NK-92 (cell line): ENCODE measurements around the gene APAF1.
"Not testable (repeated sequence)": the region's sequence is repeated elsewhere in the genome, so short reads cannot be mapped to it uniquely, and the experiment has no call there.

Experiments used
- DNase-seq: peaks from one replicate; lab custom pipeline; 2025; ENCODE audit not compliant: unreplicated experiment; lab: John Stamatoyannopoulos, UW

The APAF1 gene, protein sequence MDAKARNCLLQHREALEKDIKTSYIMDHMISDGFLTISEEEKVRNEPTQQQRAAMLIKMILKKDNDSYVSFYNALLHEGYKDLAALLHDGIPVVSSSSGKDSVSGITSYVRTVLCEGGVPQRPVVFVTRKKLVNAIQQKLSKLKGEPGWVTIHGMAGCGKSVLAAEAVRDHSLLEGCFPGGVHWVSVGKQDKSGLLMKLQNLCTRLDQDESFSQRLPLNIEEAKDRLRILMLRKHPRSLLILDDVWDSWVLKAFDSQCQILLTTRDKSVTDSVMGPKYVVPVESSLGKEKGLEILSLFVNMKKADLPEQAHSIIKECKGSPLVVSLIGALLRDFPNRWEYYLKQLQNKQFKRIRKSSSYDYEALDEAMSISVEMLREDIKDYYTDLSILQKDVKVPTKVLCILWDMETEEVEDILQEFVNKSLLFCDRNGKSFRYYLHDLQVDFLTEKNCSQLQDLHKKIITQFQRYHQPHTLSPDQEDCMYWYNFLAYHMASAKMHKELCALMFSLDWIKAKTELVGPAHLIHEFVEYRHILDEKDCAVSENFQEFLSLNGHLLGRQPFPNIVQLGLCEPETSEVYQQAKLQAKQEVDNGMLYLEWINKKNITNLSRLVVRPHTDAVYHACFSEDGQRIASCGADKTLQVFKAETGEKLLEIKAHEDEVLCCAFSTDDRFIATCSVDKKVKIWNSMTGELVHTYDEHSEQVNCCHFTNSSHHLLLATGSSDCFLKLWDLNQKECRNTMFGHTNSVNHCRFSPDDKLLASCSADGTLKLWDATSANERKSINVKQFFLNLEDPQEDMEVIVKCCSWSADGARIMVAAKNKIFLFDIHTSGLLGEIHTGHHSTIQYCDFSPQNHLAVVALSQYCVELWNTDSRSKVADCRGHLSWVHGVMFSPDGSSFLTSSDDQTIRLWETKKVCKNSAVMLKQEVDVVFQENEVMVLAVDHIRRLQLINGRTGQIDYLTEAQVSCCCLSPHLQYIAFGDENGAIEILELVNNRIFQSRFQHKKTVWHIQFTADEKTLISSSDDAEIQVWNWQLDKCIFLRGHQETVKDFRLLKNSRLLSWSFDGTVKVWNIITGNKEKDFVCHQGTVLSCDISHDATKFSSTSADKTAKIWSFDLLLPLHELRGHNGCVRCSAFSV (N-terminal part only)

DNA sequence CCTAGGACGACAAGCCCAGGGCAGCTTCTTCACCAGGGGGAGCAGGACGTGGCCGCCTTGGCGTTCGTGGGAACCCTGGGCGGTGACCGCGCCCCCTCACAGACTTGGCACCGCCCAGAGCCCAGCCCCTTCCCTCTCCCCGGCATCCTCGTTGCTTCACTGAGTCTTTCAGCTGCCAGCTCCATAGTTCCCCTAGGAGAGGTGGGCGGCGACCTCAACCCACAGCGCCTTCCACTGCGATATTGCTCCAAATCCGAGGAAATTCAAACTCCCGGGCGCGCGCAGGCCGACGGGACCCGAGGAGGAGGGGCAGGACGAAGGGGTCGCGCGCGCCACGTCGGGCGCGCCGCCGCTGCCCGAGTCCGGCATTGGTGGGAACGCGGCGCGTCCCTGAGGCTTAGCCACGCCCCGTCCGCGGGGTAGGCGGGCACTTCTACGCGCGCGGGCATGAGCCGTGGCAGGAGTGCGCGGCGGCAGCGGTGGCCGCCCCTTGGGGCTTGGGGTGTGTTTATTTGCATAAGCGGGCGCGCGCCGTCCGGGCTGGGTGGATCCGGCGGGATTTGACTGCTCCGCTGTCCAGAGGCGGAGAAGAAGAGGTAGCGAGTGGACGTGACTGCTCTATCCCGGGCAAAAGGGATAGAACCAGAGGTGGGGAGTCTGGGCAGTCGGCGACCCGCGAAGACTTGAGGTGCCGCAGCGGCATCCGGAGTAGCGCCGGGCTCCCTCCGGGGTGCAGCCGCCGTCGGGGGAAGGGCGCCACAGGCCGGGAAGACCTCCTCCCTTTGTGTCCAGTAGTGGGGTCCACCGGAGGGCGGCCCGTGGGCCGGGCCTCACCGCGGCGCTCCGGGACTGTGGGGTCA, at the start of gene APAF1, which contains the start of gene IKBIP:
Gene APAF1, plus strand, starts transcription at position 579 of the 860 bp plus-strand sequence. CDS start 3,070 bp downstream, outside the sequence.
Gene IKBIP, minus strand, starts transcription at position 77 of the 860 bp plus-strand sequence. CDS start 87 bp downstream, outside the sequence.
- DNase-seq = peak; percentile 53

DNA sequence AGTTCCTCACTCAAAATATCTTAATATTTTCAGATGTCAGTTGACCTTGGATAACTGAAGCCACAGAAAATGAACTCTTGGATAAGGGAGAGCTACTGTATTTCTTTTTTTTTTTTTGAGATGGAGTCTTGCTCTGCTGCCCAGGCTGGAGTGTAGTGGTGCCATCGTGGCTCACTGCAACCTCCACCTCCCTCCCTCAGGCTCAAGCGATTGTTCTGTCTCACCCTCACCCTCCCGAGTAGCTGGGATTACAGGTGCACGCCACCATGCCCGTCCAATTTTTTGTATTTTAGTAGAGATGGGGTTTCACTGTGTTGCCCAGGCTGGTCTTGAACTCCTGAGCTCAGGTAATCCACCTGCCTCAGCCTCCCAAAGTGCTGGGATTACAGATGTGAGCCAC, 47.8 kb upstream of the APAF1 start:
- not testable (repeated sequence) for DNase-seq

DNA sequence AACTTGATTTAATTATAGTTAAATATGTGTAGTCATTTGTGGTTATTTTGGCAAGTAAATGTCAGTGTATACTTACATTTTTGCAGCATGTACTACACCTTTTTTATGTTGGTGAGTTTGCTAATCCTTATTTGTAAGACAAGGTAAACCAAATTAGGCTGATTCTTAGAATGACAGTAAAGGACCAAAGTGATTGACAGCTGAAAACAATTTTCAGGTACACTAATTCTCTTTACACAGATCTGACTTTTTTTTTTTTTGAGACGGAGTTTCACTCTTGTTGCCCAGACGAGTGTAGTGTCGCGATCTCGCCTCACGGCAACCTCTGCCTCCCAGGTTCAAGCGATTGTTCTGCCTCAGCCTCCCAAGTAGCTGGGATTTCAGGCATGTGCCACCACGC, 43.2 kb upstream of the APAF1 start:
- DNase-seq = no peak

- DNase-seq = no peak
These were observed 38.6 kb upstream of the APAF1 start for GRCh38 chr12:98606359-98606988.

GRCh38 chr12:98610596-98610995, 34.5 kb upstream of the APAF1 start:
- DNase-seq = no peak

DNA sequence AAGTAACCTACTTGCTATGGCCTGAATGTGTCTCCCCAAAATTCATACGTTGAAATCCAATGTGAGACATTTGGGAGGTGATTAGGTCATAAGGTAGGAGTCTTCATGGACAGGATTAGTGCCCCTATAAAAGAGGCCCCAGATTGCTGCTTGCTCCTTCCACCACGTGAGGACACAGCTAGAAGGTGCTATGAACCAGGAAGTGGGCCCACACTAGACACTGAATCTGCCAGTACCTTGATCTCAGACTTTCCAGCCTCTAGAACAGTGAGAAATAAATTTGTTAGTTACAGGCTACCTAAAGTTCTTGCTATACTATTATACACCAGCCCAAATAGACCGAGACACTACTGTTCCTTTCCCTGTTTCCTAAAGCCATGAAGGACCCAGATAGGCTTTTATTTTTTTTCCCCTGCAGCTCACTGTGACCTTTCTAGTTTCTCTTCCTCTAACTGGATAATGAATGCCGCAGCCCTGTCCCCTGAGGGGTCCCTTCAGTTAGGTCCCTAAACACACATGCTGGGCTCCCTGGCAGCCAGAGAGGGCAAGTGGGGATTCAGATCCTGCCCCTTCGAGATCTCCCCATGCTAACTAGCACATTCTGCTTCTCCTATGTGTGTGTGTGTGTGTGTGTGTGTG, 32.3 kb upstream of the APAF1 start:
- DNase-seq = no peak

GRCh38 chr12:98618952-98619351, 26.1 kb upstream of the APAF1 start:
- no peak for DNase-seq

DNA sequence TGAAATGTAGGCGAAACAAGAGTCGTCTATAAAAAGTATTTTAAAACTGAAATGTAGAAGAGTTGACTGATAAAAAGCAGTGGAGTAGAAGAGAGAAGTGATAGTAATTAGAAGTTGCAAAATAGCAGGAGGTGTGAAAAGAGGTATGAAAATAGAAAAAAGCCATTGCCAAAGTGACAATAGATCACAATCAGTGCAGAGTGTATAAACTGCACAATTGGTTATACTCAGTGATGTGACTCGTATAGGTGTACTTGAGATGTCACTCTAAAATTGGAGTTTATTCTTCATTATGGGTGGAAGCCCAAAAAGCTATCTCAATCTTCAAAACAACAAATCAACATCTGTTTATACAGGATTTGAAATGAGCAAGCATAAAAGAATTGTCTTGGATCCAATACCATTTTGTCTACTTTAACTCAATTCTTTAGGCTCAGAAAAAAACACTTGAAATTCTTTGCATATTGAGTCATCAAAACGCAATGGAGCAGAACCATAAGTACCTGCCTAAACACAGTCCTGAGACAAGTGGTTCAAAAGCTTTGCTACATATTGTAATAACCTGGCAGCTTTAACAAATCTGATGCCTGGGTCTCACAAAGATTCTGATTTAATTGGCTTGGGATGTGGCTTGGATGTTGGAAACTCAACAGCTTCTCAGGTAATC, 9.3 kb upstream of the APAF1 start:
- no peak for DNase-seq

- no peak for DNase-seq
These were observed 8.0 kb upstream of the APAF1 start for GRCh38 chr12:98637068-98637467.

- no peak for DNase-seq
These were observed 7.1 kb upstream of the APAF1 start for GRCh38 chr12:98638009-98638408.

DNA sequence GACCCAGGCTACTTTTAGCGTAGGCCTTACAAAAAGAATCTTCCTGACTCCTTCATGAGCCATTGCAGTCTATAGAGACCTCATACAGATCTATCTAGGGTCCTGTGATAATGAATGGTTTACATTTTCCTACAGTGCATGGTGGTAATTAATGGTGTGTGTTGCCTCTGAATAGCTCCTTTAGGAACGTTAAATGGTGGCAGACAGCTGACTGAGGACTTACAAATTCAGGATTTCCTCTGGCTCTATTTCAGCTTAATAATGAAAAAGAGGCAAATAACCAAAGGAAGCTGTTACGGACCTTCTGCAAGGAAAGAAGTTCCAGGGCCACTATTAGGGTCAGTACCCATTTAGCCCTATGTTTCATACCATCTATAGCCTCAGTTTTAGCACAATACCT, 5.6 kb upstream of the APAF1 start:
- DNase-seq = no peak

DNA sequence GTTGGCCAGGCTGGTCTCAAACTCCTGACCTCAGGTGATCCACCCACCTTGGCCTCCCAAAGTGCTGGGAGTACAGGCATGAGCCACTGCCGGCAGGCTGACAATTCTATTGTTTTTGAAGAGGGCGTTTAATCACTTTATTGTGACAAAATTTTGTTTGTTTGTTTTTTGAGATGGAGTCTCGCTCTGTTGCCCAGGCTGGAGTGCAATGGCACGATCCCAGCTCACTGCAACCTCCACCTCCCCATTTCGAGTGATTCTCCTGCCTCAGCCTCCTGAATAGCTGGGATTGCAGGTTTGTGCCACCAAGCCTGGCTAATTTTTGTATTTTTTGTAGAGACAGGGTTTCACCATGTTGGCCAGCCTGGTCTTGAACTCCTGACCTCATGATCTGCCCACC, 2.3 kb upstream of the APAF1 start:
- not testable (repeated sequence) for DNase-seq

GRCh38 chr12:98644433-98644711, 718 bp upstream of the APAF1 start:
- DNase-seq = no peak

- no peak for DNase-seq
These were observed 530 bp downstream of the APAF1 start for GRCh38 chr12:98645572-98646067.

DNA sequence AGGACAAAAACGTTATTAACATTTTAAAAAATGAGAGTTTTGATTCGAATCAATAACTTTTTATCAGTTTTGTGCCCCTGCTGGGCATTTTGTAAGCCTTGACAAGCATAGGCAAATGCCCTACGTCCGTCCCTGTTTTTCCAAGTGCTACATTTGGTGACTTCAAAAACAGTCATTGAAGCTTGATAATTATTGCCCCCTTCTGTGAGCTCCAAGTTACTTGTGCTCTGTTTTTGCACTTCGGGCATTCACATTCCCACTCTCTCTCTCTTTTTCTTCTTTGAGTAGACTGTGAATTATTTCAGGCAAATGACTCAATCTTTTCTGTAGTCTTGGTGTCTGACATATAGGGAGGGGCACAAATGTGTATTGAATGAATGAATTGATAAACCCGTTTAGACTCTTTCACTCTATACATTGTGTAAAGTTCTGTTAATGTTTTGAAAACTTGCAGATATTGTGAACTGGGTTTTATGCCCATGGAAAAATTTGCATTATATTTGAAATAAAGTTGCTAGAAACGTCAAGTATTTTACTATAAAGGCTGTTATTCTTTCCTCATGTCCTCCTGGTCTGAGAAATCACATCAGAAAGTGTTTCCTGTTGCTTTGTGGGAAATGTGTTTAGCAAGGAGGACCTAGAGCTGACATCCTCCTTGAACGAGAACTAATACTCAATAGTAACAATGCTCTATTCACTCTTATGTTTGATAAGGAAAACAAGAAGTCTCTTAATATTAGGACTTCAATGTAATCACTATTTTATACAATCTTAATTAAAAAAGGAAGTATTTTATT, 1.4 kb downstream of the APAF1 start:
- DNase-seq = no peak

- DNase-seq = no peak
These were observed 6.2 kb downstream of the APAF1 start for GRCh38 chr12:98651328-98651727.

DNA sequence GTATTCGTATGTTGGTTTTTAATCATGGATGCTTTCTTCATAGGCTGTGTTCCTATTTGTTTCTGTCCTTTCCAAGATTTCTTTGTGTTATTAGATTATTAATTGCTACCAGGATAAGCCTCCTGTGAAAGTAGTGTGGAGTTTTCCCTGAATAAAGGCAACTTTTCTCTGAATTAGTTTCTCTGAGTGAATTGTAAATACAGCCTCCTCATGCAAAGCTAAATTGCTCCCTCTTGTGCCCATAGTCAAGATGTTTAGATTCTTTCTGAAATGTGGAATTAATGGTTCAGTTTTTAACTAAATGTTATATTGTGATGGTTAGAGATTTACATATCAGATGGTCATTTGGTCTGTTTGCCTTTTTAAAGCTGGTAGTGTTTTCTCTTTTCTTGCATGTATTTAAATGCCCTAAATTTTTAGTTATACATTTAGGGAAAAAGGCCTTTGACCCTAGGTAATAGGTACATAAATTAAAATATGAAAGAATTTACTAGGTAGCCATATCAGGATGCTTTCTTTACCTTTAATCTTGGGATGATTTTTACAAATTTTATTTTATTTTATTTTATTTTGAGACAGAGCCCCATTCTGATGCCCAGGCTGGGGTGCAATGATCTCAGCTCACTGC, 8.9 kb downstream of the APAF1 start:
- no peak for DNase-seq
